OCI-LY3 (cell line): Measurements from ENCODE around the gene USP5.

Source experiments
- H2AFZ ChIP-seq: fragments of 200-600, 300-600 bp; shearing (Covaris generic); 2 replicates; pipeline ENCODE4 v1.6.0; 2014; ENCODE audit warnings: antibody characterized with exemption, low read depth, low read length
- H3K27ac ChIP-seq: fragments of 200-600, 300-600 bp; sonication (generic); 2 replicates; pipeline ENCODE4 v1.5.1; 2014; ENCODE audit warnings: mild to moderate bottlenecking, low read length, moderate library complexity, mixed read lengths
- H3K27me3 ChIP-seq: fragments of 200-600, 300-600 bp; sonication (generic); 2 replicates; pipeline ENCODE4 v1.6.1; 2014; ENCODE audit warnings: low read depth, low read length, mixed read lengths
- H3K36me3 ChIP-seq: fragments of 200-600, 300-600 bp; sonication (generic); replicated peaks from 2 replicates; pipeline ENCODE3; 2014; ENCODE audit warnings: low read depth, low read length, mixed read lengths
- H3K4me1 ChIP-seq: fragments of 300-600, 200-600 bp; sonication (generic); 2 replicates; pipeline ENCODE4 v1.6.1; 2014; ENCODE audit warnings: low read length, mixed read lengths
- H3K4me2 ChIP-seq: fragments of 200-600, 300-600 bp; sonication (generic); 2 replicates; pipeline ENCODE4 v1.6.1; 2014; ENCODE audit warnings: low read length, mixed read lengths
- H3K4me3 ChIP-seq: fragments of 300-600, 200-600 bp; sonication (generic); 2 replicates; pipeline ENCODE4 v1.5.1; 2014; ENCODE audit warnings: antibody characterized with exemption, mild to moderate bottlenecking, low read length, moderate library complexity
- H3K79me2 ChIP-seq: fragments of 300-600, 200-600 bp; shearing (Covaris generic); 2 replicates; pipeline ENCODE4 v1.6.1; 2014; ENCODE audit warnings: mild to moderate bottlenecking, low read length, mixed read lengths
- H3K9ac ChIP-seq: fragments of 300-600, 200-600 bp; shearing (Covaris generic); 2 replicates; pipeline ENCODE4 v1.6.0; 2014; ENCODE audit warnings: mild to moderate bottlenecking, low read length, moderate library complexity
- H3K9me3 ChIP-seq: fragments of 200-600, 300-600 bp; shearing (Covaris generic); 2 replicates; pipeline ENCODE4 v1.6.1; 2014; ENCODE audit warnings: low read length, mixed read lengths; ENCODE audit not compliant: insufficient read depth
- H4K20me1 ChIP-seq: fragments of 200-600, 300-600 bp; sonication (generic); 2 replicates; pipeline ENCODE4 v1.6.1; 2016; ENCODE audit warnings: low read length, mixed read lengths; ENCODE audit not compliant: insufficient read depth
- CTCF ChIP-seq: fragments of 200-600, 300-600 bp; sonication (generic); IDR thresholded peaks from 2 replicates; pipeline ENCODE4 v1.5.1; 2014; ENCODE audit warnings: antibody characterized with exemption, low read length, low read depth
- EZH2phosphoT487 ChIP-seq: fragments of 200-600 bp; shearing (Covaris generic); IDR thresholded peaks from 2 replicates; pipeline ENCODE4 v1.6.1; 2018; ENCODE audit warnings: antibody characterized with exemption, mixed run types, low read depth

Gene USP5

DNA sequence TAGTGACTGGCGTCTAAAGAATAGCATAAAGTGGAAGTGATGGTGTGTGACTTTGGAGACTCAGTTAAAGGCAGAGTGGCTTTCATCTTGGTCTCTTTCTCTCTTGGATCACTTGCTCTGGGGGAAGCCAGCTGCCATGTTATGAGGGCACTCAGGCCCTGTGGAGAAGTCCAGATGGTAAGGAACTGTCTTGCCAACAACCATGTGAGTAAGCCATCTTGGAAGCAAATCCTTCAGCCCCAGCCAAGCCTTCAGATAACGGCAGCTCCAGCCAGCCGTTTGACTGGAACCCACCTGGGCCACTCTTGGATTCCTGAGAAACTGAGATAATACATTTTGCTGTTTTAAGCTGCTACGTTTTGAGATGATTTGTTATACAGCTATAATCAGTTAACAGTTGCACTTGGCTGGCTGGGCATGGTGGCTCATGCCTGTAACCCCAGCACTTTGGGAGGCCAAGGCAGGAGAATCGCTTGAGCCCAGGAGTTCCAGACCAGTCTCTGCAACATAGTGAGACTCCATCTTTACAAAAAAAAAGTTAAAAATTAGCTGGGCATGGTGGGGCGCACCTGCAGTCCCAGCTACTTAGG lies 45.0 kb downstream of the USP5 start:
- Histone ChIP-seq H3K27ac (no peak overlapping the region), H3K9ac (no peak overlapping the region), H3K79me2 (no peaks in the 10 kb centered on the region), H4K20me1 (no peaks in the 10 kb centered on the region), H3K9me3 (no peaks in the 10 kb centered on the region), H2AFZ (no peak overlapping the region), H3K4me2 (no peak overlapping the region), H3K27me3 (no peaks in the 10 kb centered on the region), H3K4me3 (no peak overlapping the region), H3K4me1 (peaks cover under 1% of the 10 kb centered on the region; the same call in 1 of the 2 replicates), H3K36me3 (no peaks in the 10 kb centered on the region)
- no peak for TF ChIP-seq CTCF
- no peak for TF ChIP-seq EZH2phosphoT487

DNA sequence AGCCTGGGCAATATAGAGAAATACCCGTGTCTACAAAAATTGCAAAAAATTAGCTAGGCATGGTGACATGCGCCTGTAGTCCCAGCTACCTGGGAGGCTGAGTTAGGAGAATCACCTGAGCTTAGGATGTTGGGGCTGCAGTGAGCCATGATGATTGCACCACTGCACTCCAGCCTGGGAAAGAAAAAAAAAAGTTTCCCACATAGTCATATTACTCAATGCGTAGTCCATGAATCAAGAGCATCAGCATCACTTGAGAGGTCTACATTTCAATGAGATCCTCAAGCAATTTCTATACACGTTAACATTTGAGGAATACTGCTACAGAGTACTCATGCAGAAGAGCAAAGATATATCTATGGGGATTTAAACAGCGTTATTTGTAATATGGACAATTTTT lies 47.5 kb downstream of the USP5 start:
- no peaks in the 10 kb centered on the region for H3K79me2 ChIP-seq
- TF ChIP-seq EZH2phosphoT487 (no peak), CTCF (no peak)
- no peaks in the 10 kb centered on the region for H3K27me3 ChIP-seq
- no peaks in the 10 kb centered on the region for H3K36me3 ChIP-seq
- no peak overlapping the region for H3K9ac ChIP-seq
- no peak overlapping the region for H3K4me3 ChIP-seq
- H3K4me1 ChIP-seq, result peaks cover 7% of the 10 kb centered on the region; the same call in 1 of the 2 replicates
- no peaks in the 10 kb centered on the region for H4K20me1 ChIP-seq
- H3K9me3 ChIP-seq, result no peaks in the 10 kb centered on the region
- no peak overlapping the region for H3K27ac ChIP-seq
- H3K4me2 ChIP-seq, result no peak overlapping the region
- H2AFZ ChIP-seq, result no peak overlapping the region

- Histone ChIP-seq H3K4me1 (peaks cover 7% of the 10 kb centered on the region; the same call in 1 of the 2 replicates), H3K4me2 (no peak overlapping the region), H3K27ac (no peak overlapping the region), H3K9ac (no peak overlapping the region), H3K79me2 (no peaks in the 10 kb centered on the region), H3K4me3 (no peak overlapping the region), H3K9me3 (no peaks in the 10 kb centered on the region), H3K36me3 (no peaks in the 10 kb centered on the region), H2AFZ (no peak overlapping the region), H3K27me3 (no peaks in the 10 kb centered on the region), H4K20me1 (no peaks in the 10 kb centered on the region)
- no peak for TF ChIP-seq EZH2phosphoT487
- TF ChIP-seq CTCF, result no peak
These were observed 48.0 kb downstream of the USP5 start for GRCh38 chr12:6899837-6900519.

- Histone ChIP-seq H3K27ac (no peak overlapping the region), H3K27me3 (no peaks in the 10 kb centered on the region), H2AFZ (no peak overlapping the region), H3K79me2 (no peaks in the 10 kb centered on the region), H3K4me3 (no peak overlapping the region), H3K9me3 (no peaks in the 10 kb centered on the region), H3K36me3 (no peaks in the 10 kb centered on the region), H3K4me1 (peaks cover 13% of the 10 kb centered on the region), H4K20me1 (no peaks in the 10 kb centered on the region), H3K4me2 (no peak overlapping the region), H3K9ac (no peak overlapping the region)
- TF ChIP-seq CTCF (no peak), EZH2phosphoT487 (no peak)
These were observed 50.5 kb downstream of the USP5 start for GRCh38 chr12:6902448-6902847.
